Neural cell (in vitro differentiated cells): ENCODE measurements around the gene TUBB4B. TPM values are rescaled to one million over a fixed set of nuclear protein-coding genes. Genes with fewer than 3 reads are reported as not detected.

Source experiments
- H2AFZ ChIP-seq: fragments of 200-600, 300-800 bp; sonication (generic), shearing (Covaris generic); 2 replicates; pipeline ENCODE4 v1.6.0; 2014; ENCODE audit warnings: low read depth, mild to moderate bottlenecking, antibody characterized with exemption, low read length, moderate library complexity
- H3F3A ChIP-seq: fragments of 200-600 bp; shearing (Covaris generic); 2 replicates; pipeline ENCODE4 v1.6.1; 2016; ENCODE audit warnings: mild to moderate bottlenecking, moderate library complexity, mixed read lengths, antibody characterized with exemption, low read length; ENCODE audit not compliant: insufficient read depth, poor library complexity, severe bottlenecking
- H3K27ac ChIP-seq: fragments of 200-600, 300-800 bp; sonication (generic), shearing (Covaris generic); 2 replicates; pipeline ENCODE4 v1.5.1; 2014; ENCODE audit warnings: mild to moderate bottlenecking, low read length, moderate library complexity
- H3K27me3 ChIP-seq: fragments of 300-800, 200-600 bp; sonication (generic), shearing (Covaris generic); 2 replicates; pipeline ENCODE4 v1.6.0; 2014; ENCODE audit warnings: mild to moderate bottlenecking, low read depth, low read length, moderate library complexity; ENCODE audit not compliant: insufficient read depth
- H3K36me3 ChIP-seq: fragments of 300-800, 200-600 bp; sonication (generic), shearing (Covaris generic); 2 replicates; pipeline ENCODE4 v1.5.1; 2014; ENCODE audit warnings: mild to moderate bottlenecking, antibody characterized with exemption, low read length, moderate library complexity; ENCODE audit not compliant: insufficient read depth
- H3K4me2 ChIP-seq: fragments of 300-800, 200-600 bp; sonication (generic), shearing (Covaris generic); 2 replicates; pipeline ENCODE4 v1.6.0; 2014; ENCODE audit warnings: mild to moderate bottlenecking, low read length
- H3K4me3 ChIP-seq: fragments of 300-800, 200-600 bp; sonication (generic), shearing (Covaris generic); 2 replicates; pipeline ENCODE4 v1.5.1; 2014; ENCODE audit warnings: mild to moderate bottlenecking, low read length, moderate library complexity
- H3K79me2 ChIP-seq: fragments of 200-600 bp; shearing (Covaris generic); replicated peaks from 2 replicates; pipeline ENCODE4 v1.6.0; 2014; ENCODE audit warnings: mild to moderate bottlenecking, low read length, moderate library complexity; ENCODE audit not compliant: insufficient read depth
- H3K9ac ChIP-seq: fragments of 300-800, 200-600 bp; sonication (generic), shearing (Covaris generic); 2 replicates; pipeline ENCODE4 v1.6.1; 2016; ENCODE audit warnings: mild to moderate bottlenecking, low read length, mixed read lengths
- H3K9me2 ChIP-seq: fragments of 200-600 bp; shearing (Covaris generic); 2 replicates; pipeline ENCODE4 v1.6.1; 2016; ENCODE audit warnings: mild to moderate bottlenecking, low read length, mixed read lengths; ENCODE audit not compliant: insufficient read depth
- H3K9me3 ChIP-seq: fragments of 200-600, 300-800 bp; sonication (generic), shearing (Covaris generic); 2 replicates; pipeline ENCODE4 v1.6.1; 2016; ENCODE audit warnings: mild to moderate bottlenecking, mixed run types, low read length, moderate library complexity, mixed read lengths
- H4K20me1 ChIP-seq: fragments of 200-600 bp; shearing (Covaris generic); 2 replicates; pipeline ENCODE4 v1.6.1; 2016; ENCODE audit warnings: mild to moderate bottlenecking, mixed run types; ENCODE audit not compliant: insufficient read depth
- EP300 ChIP-seq: fragments of 450-650 bp; conservative IDR thresholded peaks from 2 replicates; pipeline ENCODE4 v1.6.1; 2014; ENCODE audit warnings: antibody characterized with exemption, mild to moderate bottlenecking, moderate library complexity; ENCODE audit not compliant: poor library complexity, severe bottlenecking
- EZH2 ChIP-seq: fragments of 200-600, 300-800 bp; shearing (Covaris generic), sonication (generic); IDR thresholded peaks from 2 replicates; pipeline ENCODE4 v1.6.1; 2014; ENCODE audit warnings: antibody characterized with exemption, low read length, borderline replicate concordance, mild to moderate bottlenecking; ENCODE audit not compliant: insufficient read depth, poor library complexity, severe bottlenecking
- MXI1 ChIP-seq: fragments of 450-650 bp; conservative IDR thresholded peaks from 2 replicates; pipeline ENCODE4 v1.6.1; 2014; ENCODE audit warnings: antibody characterized with exemption, mild to moderate bottlenecking; ENCODE audit not compliant: poor library complexity, severe bottlenecking
- POLR2AphosphoS5 ChIP-seq: IDR thresholded peaks from 2 replicates; pipeline ENCODE4 v1.6.1; 2012
- RAD21 ChIP-seq: fragments of 450-650 bp; conservative IDR thresholded peaks from 2 replicates; pipeline ENCODE4 v1.6.1; 2014; ENCODE audit warnings: antibody characterized with exemption, mild to moderate bottlenecking, moderate library complexity
- SMC3 ChIP-seq: fragments of 450-650 bp; conservative IDR thresholded peaks from 2 replicates; pipeline ENCODE4 v1.6.1; 2014; ENCODE audit warnings: antibody characterized with exemption, mild to moderate bottlenecking, moderate library complexity; ENCODE audit not compliant: poor library complexity
- TAF1 ChIP-seq: IDR thresholded peaks from 2 replicates; pipeline ENCODE4 v1.6.1; 2012; ENCODE audit warnings: low read depth
- polyA plus RNA-seq: library from polyadenylated mRNA; depleted of rRNA; stranded (reverse); fragments of >200 nt; gene quantifications from 2 replicates; pipeline ENCODE4 v1.2.3, GENCODE V29; 2014
- TF ChIP-seq, protein P1 (sequence below): fragments of 450-650 bp; IDR thresholded peaks from 2 replicates; pipeline ENCODE4 v1.5.1; 2014; ENCODE audit warnings: antibody characterized with exemption, mild to moderate bottlenecking, moderate library complexity; ENCODE audit not compliant: poor library complexity, severe bottlenecking
- TF ChIP-seq, protein P2 (sequence below): IDR thresholded peaks from 2 replicates; pipeline ENCODE4 v1.6.1; 2012; ENCODE audit warnings: borderline replicate concordance

TUBB4B gene
- polyA plus RNA-seq, 1 donor from 2014 or later = 60.3 TPM

DNA sequence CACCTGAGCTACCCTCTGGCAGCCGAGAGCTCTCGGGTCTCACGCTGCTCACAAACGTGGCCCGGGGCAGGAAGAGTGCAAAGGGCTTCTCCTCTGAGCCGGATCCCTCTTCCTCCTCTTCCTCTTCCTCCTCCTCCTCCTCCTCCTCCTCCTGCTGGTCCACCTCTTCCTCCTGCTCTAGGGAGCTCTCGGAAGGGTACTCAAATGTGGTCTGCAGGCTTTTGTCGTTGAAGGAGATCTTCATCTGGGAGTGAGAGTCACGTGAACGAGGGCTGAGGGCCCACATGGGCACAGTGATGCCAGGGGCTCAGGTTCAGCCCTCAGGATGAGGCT, 48.7 kb upstream of the TUBB4B start:
- Histone ChIP-seq H3K4me2 (no peak overlapping the region), H3K36me3 (no peaks in the 10 kb centered on the region), H2AFZ (no peak overlapping the region), H3K4me3 (no peak overlapping the region), H4K20me1 (no peaks in the 10 kb centered on the region), H3K27me3 (no peaks in the 10 kb centered on the region), H3K9me3 (no peaks in the 10 kb centered on the region), H3K27ac (no peak overlapping the region), H3K9ac (no peak overlapping the region), H3K9me2 (no peaks in the 10 kb centered on the region), H3F3A (no peaks in the 10 kb centered on the region), H3K79me2 (peaks cover 8% of the 10 kb centered on the region)
- TF ChIP-seq, protein P1, sequence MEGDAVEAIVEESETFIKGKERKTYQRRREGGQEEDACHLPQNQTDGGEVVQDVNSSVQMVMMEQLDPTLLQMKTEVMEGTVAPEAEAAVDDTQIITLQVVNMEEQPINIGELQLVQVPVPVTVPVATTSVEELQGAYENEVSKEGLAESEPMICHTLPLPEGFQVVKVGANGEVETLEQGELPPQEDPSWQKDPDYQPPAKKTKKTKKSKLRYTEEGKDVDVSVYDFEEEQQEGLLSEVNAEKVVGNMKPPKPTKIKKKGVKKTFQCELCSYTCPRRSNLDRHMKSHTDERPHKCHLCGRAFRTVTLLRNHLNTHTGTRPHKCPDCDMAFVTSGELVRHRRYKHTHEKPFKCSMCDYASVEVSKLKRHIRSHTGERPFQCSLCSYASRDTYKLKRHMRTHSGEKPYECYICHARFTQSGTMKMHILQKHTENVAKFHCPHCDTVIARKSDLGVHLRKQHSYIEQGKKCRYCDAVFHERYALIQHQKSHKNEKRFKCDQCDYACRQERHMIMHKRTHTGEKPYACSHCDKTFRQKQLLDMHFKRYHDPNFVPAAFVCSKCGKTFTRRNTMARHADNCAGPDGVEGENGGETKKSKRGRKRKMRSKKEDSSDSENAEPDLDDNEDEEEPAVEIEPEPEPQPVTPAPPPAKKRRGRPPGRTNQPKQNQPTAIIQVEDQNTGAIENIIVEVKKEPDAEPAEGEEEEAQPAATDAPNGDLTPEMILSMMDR = no peak
- no peak for TF ChIP-seq EP300
- no peak for TF ChIP-seq POLR2AphosphoS5
- TF ChIP-seq EZH2 = no peak

DNA sequence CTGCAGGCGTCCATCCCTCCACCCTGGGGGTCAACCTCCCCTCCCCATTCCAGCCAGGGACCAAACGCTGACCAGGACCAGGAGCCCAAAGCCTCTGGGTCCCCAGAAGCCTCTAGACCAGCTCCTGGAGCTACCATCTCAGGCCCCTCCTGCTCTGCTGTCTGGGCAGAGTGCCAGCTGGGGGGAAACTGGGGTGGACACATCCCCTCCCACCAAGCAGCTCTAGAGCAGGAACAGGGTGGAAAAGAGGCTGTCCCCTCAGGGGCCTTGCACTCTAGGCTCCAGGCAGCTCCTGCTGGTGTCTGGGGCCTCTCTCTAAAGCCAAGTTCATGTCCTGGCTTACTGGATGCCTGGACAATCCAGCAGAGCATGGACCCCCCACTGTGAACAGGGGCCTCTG, 48.2 kb upstream of the TUBB4B start:
- Histone ChIP-seq H3K27ac (no peak overlapping the region), H3K4me3 (no peak overlapping the region), H4K20me1 (no peaks in the 10 kb centered on the region), H3K36me3 (no peaks in the 10 kb centered on the region), H3F3A (no peaks in the 10 kb centered on the region), H3K27me3 (no peaks in the 10 kb centered on the region), H3K4me2 (no peak overlapping the region), H3K79me2 (peaks cover 3% of the 10 kb centered on the region), H3K9me2 (no peaks in the 10 kb centered on the region), H3K9me3 (no peaks in the 10 kb centered on the region), H2AFZ (no peak overlapping the region), H3K9ac (no peak overlapping the region)
- TF ChIP-seq RAD21 (no peak), SMC3 (no peak), EP300 (no peak), MXI1 (no peak), EZH2 (no peak), POLR2AphosphoS5 (no peak), TAF1 (no peak)
- TF ChIP-seq, protein P1 = no peak
- TF ChIP-seq, protein P2, sequence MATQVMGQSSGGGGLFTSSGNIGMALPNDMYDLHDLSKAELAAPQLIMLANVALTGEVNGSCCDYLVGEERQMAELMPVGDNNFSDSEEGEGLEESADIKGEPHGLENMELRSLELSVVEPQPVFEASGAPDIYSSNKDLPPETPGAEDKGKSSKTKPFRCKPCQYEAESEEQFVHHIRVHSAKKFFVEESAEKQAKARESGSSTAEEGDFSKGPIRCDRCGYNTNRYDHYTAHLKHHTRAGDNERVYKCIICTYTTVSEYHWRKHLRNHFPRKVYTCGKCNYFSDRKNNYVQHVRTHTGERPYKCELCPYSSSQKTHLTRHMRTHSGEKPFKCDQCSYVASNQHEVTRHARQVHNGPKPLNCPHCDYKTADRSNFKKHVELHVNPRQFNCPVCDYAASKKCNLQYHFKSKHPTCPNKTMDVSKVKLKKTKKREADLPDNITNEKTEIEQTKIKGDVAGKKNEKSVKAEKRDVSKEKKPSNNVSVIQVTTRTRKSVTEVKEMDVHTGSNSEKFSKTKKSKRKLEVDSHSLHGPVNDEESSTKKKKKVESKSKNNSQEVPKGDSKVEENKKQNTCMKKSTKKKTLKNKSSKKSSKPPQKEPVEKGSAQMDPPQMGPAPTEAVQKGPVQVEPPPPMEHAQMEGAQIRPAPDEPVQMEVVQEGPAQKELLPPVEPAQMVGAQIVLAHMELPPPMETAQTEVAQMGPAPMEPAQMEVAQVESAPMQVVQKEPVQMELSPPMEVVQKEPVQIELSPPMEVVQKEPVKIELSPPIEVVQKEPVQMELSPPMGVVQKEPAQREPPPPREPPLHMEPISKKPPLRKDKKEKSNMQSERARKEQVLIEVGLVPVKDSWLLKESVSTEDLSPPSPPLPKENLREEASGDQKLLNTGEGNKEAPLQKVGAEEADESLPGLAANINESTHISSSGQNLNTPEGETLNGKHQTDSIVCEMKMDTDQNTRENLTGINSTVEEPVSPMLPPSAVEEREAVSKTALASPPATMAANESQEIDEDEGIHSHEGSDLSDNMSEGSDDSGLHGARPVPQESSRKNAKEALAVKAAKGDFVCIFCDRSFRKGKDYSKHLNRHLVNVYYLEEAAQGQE = no peak
